EH (cell line): ENCODE results near the gene OR52B2.
"Not testable (repeated sequence)": the region's sequence is repeated elsewhere in the genome, so short reads cannot be mapped to it uniquely, and the experiment has no call there.

Experiments used
- DNase-seq: peaks from one replicate; pipeline ENCODE4 v3.0.0-alpha.2; 2015; ENCODE audit warnings: low read depth

The OR52B2 gene

GRCh38 chr11:6152126-6152525 lies 18.0 kb downstream of the OR52B2 start:
- DNase-seq, result no peak

GRCh38 chr11:6151117-6151516 lies 19.0 kb downstream of the OR52B2 start:
- no peak for DNase-seq

DNA sequence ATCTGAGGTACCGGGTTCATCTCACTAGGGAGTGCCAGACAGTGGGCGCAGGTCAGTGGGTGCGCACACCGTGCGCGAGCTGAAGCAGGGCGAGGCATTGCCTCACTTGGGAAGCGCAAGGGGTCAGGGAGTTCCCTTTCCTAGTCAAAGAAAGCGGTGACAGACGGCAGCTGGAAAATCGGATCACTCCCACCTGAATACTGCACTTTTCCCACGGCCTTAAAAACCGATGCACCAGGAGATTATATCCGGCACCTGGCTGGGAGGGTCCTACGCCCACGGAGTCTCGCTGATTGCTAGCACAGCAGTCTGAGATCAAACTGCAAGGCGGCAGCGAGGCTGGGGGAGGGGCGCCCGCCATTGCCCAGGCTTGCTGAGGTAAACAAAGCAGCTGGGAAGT lies 26.4 kb downstream of the OR52B2 start:
- not testable (repeated sequence) for DNase-seq

- DNase-seq, result no peak
Measured at GRCh38 chr11:6142936-6143335, 27.2 kb downstream of the OR52B2 start.

GRCh38 chr11:6135936-6136335 lies 34.2 kb downstream of the OR52B2 start:
- DNase-seq, result not testable (repeated sequence)

GRCh38 chr11:6132431-6132830 lies 37.7 kb downstream of the OR52B2 start:
- DNase-seq, result no peak

- DNase-seq, result no peak
Measured at GRCh38 chr11:6129635-6130034, 40.5 kb downstream of the OR52B2 start.

DNA sequence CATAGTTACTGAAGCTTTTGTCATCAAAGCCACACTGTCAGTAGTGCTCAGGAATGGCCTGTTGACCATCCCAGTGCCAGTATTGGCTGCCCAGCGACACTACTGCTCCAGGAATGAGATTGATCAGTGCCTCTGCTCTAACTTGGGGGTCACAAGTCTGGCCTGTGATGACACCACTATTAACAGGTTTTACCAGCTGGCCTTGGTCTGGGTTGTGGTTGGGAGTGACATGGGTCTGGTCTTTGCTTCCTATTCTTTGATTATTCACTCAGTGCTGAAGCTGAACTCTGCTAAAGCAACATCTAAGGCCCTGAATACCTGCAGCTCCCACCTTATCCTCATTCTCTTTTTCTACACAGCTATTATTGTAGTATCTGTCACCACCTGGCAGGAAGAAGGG lies 41.1 kb downstream of the OR52B2 start:
- no peak for DNase-seq

- no peak for DNase-seq
Measured at GRCh38 chr11:6127881-6128280, 42.2 kb downstream of the OR52B2 start.

GRCh38 chr11:6124245-6124644 lies 45.9 kb downstream of the OR52B2 start:
- DNase-seq, result no peak
